ENCODE results near the gene PTPRC.

The PTPRC gene

DNA sequence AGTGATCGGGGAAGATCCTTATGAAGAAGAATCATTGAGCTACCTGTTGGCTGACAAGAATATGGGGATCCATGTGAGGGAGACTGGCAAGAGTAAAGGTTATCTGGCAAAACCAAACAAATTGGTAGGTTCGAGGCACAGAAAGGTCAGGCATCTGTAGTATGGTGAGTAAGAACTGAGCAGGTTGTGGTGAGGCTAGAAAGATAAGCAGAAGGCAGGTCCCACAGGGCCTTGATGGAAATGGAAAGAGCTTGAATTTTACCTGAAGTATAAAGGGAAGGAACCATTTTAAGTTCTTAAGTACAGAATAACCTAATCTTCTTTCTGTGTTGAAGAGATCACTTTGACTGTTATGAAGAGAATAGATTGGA is 11.1 kb downstream of the PTPRC start:
- no peak for TF ChIP-seq POU2F2 (IDR thresholded peaks at IDR 0.05; ENCODE audit: low read depth, low read length)
- DNase-seq (ENCODE audit: insufficient read length, low spot score) (no peak), FAIRE-seq (peak; percentile 85)

DNA sequence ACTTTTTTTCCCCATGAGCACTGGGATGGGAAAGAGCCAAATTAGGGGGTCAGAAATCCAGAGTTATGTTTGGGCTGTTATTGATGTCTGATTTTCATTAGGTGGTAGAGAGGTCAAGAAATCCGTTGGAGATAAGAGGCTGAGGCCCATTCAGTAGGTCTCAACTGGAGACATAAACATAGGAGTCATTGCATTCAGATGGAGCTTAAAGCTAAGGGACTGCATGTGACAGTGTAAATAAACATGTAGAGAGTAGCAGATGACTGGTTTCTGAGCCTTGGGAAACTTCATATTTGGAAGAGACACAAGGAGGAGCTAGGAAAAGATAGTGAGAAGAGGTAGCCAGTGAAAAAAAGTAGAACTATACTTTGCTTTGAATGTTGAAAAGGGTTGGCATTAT is 11.7 kb downstream of the PTPRC start:
- FAIRE-seq (peak; percentile 70), DNase-seq (ENCODE audit: insufficient read length, low spot score) (no peak)
- TF ChIP-seq POLR2AphosphoS5 (IDR thresholded peaks at IDR 0.05; ENCODE audit: low read depth, low read length) (no peak), PAX5 (IDR thresholded peaks at IDR 0.05; ENCODE audit: insufficient read depth, low read length, severe bottlenecking) (no peak), POLR2A (IDR thresholded peaks at IDR 0.05; ENCODE audit: low read depth, low read length) (no peak), POU2F2 (IDR thresholded peaks at IDR 0.05; ENCODE audit: low read depth, low read length) (no peak), SPI1 (IDR thresholded peaks at IDR 0.05; ENCODE audit: low read depth, low read length) (no peak), TAF1 (IDR thresholded peaks at IDR 0.05; ENCODE audit: low read depth, low read length) (no peak)

DNA sequence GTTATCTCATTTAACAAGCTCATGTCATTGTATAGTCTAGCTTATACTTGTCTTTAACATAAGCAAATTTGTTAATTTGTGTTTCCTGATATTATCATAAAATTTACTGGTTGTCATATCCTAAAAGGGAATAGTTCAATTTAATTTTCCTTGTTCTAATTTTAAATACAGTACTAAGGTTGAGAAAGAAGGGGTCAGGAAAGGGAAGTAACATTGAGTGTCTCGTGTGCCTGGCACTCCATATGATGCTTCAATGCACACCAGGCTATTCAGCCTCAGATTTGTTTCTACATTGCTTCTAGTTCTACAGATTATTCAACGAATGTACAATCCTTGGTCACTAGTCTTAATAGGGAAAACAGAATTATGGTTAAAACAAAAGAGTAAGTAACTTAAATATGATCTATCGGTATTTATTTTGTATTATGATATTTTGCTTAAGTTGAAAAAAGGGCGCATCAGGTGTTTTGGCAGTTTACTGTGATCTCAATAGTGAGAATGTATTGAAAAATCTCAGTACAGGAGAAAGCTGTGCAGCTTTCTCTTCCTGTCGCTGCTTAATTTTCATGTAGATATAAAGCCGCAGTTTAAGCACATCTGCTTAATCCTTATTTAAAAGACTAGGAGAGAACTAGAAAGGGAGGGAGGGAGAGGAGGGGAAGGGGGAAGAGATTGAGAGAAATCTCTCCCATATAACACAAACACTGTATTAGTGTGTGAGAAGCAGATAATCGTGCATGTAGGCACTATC is 13.0 kb downstream of the PTPRC start:
- TF ChIP-seq POLR2AphosphoS5 (IDR thresholded peaks at IDR 0.05; ENCODE audit: low read depth, low read length) = no peak
- TF ChIP-seq POU2F2 (IDR thresholded peaks at IDR 0.05; ENCODE audit: low read depth, low read length) = no peak
- no peak for DNase-seq (ENCODE audit: insufficient read length, low spot score)
- peak; percentile 91 for FAIRE-seq

DNA sequence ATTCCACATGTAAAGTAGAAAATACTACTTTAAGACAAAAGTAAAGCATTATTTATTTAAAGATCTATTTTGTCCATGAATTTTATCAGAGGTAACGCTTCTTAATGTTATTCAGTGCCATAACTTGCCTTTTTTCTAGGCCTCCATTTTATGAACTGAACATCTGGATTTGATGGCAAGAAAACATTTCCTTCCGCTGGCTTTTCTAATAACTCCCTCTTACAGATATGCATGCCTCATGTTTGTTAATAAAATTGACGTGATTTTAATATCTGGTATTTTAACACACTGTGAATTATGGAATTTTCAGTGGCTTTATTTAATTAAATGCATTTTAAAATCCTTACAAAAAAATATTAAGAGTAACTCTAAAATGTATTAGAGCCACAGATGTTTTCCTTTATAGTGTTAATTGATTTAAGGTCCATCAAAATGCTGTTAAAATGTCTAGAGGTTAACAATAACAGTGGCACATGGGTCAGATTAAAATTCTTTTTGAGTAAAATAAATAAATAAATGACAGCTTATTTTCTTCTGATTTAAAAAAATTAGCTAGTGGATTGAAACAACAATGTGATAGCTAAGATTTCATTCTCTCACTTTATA is 15.1 kb downstream of the PTPRC start:
- no peak for DNase-seq (ENCODE audit: insufficient read length, low spot score)
- no peak for FAIRE-seq

DNA sequence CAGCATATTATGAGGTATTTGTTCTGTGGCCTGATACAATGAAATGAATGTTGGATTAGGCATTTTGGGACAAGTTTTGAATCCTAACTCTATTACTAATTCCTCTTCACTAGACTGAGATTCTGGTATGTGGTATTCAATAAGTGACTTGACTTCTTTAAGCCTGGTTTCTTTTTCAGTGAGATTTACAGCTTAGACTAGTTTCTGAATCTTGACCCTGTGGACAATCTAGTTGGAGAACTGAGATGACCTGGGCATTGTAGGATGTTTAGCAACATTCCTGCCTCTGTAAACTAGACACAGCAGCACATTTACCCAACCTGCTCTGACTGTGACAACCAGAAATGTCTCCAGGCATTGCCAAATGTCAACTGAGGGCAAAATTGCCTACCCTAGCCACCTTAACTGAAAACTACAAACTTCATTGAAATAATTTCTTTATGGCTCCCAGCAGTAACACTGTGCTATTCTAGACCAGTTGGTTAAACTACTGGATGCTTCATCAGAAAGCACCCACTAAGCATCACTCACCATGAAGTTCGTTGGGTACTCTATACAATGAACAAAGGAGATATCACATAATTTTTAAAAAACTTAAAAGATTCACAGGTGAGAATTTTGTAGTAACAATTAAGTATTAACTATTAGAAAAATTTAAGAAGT is 16.8 kb downstream of the PTPRC start:
- TF ChIP-seq POU2F2 (IDR thresholded peaks at IDR 0.05; ENCODE audit: low read depth, low read length) (no peak), POLR2A (IDR thresholded peaks at IDR 0.05; ENCODE audit: low read depth, low read length) (no peak), SPI1 (IDR thresholded peaks at IDR 0.05; ENCODE audit: low read depth, low read length) (no peak), PAX5 (IDR thresholded peaks at IDR 0.05; ENCODE audit: insufficient read depth, low read length, severe bottlenecking) (no peak), TAF1 (IDR thresholded peaks at IDR 0.05; ENCODE audit: low read depth, low read length) (no peak)
- peak; percentile 94 for FAIRE-seq
- DNase-seq (ENCODE audit: insufficient read length, low spot score) = no peak

More for the DNA sequence above, 15.1 kb downstream of the PTPRC start:
- TF ChIP-seq POLR2A (IDR thresholded peaks at IDR 0.05; ENCODE audit: low read depth, low read length) (no peak), PAX5 (IDR thresholded peaks at IDR 0.05; ENCODE audit: insufficient read depth, low read length, severe bottlenecking) (no peak), TAF1 (IDR thresholded peaks at IDR 0.05; ENCODE audit: low read depth, low read length) (no peak), POLR2AphosphoS5 (IDR thresholded peaks at IDR 0.05; ENCODE audit: low read depth, low read length) (no peak), SPI1 (IDR thresholded peaks at IDR 0.05; ENCODE audit: low read depth, low read length) (no peak), POU2F2 (IDR thresholded peaks at IDR 0.05; ENCODE audit: low read depth, low read length) (no peak)

DNA sequence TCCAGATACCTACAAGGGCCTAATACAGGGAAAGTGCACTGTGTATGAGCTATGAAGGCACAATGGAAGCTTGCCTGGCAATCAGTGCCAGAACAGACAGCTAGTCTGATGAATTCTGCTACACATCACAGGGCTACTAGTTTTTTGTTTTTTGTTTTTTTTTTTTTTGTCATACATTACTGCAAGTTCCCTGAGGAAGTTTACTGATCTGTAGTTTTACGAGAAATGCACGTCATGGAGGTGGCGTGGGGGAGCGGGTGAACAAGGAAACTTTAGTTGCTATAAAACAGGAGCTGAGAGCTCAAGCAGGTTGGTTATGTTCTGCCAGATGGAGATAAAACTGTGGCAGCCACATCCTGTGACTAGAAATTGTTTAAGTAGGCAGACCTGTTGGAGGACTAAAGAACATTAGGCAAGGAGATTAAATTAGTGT is 17.7 kb downstream of the PTPRC start:
- TF ChIP-seq SPI1 (IDR thresholded peaks at IDR 0.05; ENCODE audit: low read depth, low read length) = no peak
- peak; percentile 82 for FAIRE-seq
- DNase-seq (ENCODE audit: insufficient read length, low spot score) = no peak

DNA sequence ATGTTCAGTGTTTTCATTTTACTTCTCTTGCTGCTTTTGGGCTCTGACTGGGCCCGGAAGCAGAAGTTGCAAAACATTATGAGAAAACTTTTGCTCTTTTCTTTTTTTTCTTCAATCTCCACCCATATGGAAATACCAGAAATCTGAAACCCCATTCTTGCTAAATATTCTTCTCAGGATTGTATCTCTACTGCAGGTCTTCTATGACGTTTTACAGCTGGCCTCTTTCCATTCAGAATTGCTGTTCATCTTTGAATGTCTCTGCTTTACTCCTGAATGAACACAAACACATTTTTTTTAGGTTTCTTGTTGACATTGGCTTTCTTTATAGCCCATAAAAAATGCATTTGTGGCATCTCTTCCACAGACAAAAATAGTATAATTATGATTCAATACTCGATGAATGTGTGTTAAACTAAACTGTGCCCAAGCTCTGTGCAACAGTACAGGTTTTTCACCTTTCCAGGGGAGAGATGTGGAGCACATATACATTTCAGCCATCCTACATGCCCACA is 18.8 kb downstream of the PTPRC start:
- TF ChIP-seq SPI1 (IDR thresholded peaks at IDR 0.05; ENCODE audit: low read depth, low read length) (0 out of 2 replicates have a peak, but pooled peaks have one; percentile 15), TAF1 (IDR thresholded peaks at IDR 0.05; ENCODE audit: low read depth, low read length) (no peak), PAX5 (IDR thresholded peaks at IDR 0.05; ENCODE audit: insufficient read depth, low read length, severe bottlenecking) (no peak), POLR2AphosphoS5 (IDR thresholded peaks at IDR 0.05; ENCODE audit: low read depth, low read length) (no peak), POLR2A (IDR thresholded peaks at IDR 0.05; ENCODE audit: low read depth, low read length) (no peak), POU2F2 (IDR thresholded peaks at IDR 0.05; ENCODE audit: low read depth, low read length) (no peak)
- FAIRE-seq (peak; percentile 35), DNase-seq (ENCODE audit: insufficient read length, low spot score) (no peak)

DNA sequence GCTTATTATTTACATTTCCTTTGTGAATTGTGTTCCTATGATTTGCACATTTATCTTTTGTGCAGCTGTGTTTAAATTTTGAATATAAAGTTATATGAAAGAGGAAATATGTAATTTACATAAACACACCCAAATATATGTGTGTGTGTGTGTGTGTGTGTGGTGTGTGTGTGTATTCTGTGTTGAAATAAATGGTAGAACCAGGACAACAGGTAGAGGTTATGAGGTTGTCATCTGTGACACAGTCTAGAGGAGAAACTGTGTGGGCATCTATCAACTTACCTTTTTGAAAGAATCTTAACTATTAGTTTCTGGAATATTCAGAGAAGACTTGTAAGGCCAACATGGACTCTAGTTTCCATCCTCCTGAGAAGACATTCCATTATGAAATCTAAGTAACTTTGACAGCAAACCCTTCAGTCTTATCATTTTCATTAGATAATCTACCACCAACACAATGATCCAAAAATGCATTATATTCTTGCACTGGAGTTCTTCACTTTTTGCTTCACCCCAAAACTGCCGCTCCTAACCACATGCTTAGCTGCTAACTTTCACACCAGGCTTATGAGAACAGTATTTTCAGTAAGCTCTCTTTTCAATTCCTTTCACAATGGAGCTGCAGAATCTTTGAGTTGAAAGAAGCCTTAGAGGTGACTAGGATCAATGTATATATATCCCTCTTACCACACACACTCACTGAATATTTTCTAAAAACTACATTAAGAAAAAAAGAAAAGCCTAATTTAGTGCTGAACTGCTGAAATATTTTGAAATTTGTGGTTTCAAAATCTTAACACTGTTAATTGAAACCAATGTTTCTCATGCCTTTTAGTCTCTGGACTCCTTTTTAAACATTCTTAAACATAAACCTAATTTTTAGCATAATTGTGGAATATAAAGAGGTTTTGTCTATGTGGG is 21.8 kb downstream of the PTPRC start:
- peak; percentile 78 for FAIRE-seq
- TF ChIP-seq PAX5 (IDR thresholded peaks at IDR 0.05; ENCODE audit: insufficient read depth, low read length, severe bottlenecking) = no peak
- no peak for TF ChIP-seq POU2F2 (IDR thresholded peaks at IDR 0.05; ENCODE audit: low read depth, low read length)
- no peak for TF ChIP-seq POLR2A (IDR thresholded peaks at IDR 0.05; ENCODE audit: low read depth, low read length)
- TF ChIP-seq POLR2AphosphoS5 (IDR thresholded peaks at IDR 0.05; ENCODE audit: low read depth, low read length) = no peak
- no peak for TF ChIP-seq TAF1 (IDR thresholded peaks at IDR 0.05; ENCODE audit: low read depth, low read length)
- DNase-seq (ENCODE audit: insufficient read length, low spot score) = no peak

DNA sequence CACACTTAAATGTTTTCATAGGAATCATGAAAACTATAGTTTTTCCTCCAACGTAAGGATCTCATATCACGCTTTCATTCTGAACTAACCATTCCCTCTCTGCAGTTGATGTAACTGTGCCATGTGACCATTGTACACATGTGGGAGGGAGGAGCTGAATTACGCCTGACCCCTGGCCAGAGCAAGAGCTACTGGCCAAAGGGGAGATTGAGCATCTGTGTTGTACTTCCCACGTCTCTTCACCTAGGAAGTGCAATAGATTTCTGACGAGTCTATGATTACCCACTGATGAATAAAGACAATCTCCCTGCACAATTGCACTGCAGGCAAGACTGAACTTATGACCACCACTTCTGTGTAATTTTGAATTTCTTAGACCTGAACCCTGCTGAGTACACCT is 24.0 kb downstream of the PTPRC start:
- FAIRE-seq = peak; percentile 72
- TF ChIP-seq POLR2A (IDR thresholded peaks at IDR 0.05; ENCODE audit: low read depth, low read length) (no peak), POLR2AphosphoS5 (IDR thresholded peaks at IDR 0.05; ENCODE audit: low read depth, low read length) (no peak), TAF1 (IDR thresholded peaks at IDR 0.05; ENCODE audit: low read depth, low read length) (no peak)

More for the DNA sequence above, 24.0 kb downstream of the PTPRC start:
- no peak for DNase-seq (ENCODE audit: insufficient read length, low spot score)

Data from GM12891 (cell line).